Activated T-cell treated with anti-CD3 and anti-CD28 coated beads, Interleukin-2, amount 50 U/mL, for 72 hours (primary cell): ENCODE data around the gene MINDY1. TPM values are rescaled to one million over a fixed set of nuclear protein-coding genes. Genes with fewer than 3 reads are reported as not detected.

Experiments
- ATAC-seq, 2 donors: fragments of 150-1000 bp; cut with Tn5 transposase; replicated peaks in 1 of 2; 2 replicates each; pipeline ENCODE4 v1.10.0; 2021; ENCODE audit warnings: moderate library complexity in 2 of 2, mild to moderate bottlenecking in 1 of 2
- DNase-seq, 2 donors: peaks; one replicate each; pipeline ENCODE4 v3.0.0; 2021 to 2022; ENCODE audit warnings: mixed read lengths in 1 of 2
- H3K27ac Mint-ChIP-seq: one replicate; pipeline ENCODE4 v1.8.0; 2022; ENCODE audit warnings: mild to moderate bottlenecking, moderate library complexity, mixed read lengths
- H3K27me3 Mint-ChIP-seq: one replicate; pipeline ENCODE4 v1.8.0; 2022; ENCODE audit warnings: low read depth, mixed read lengths
- H3K36me3 Mint-ChIP-seq, 2 donors: one replicate each; pipeline ENCODE4 v1.8.0; 2022; ENCODE audit warnings: mixed read lengths in 2 of 2, mild to moderate bottlenecking in 1 of 2; ENCODE audit not compliant: insufficient read depth in 2 of 2
- H3K4me1 Mint-ChIP-seq: one replicate; pipeline ENCODE4 v1.8.0; 2022; ENCODE audit warnings: low read depth, mixed read lengths
- H3K4me3 Mint-ChIP-seq, 2 donors: one replicate each; pipeline ENCODE4 v1.8.0; 2022; ENCODE audit warnings: mild to moderate bottlenecking in 2 of 2, mixed read lengths in 2 of 2, moderate library complexity in 2 of 2
- H3K9me3 Mint-ChIP-seq, 2 donors: one replicate each; pipeline ENCODE4 v1.8.0; 2022; ENCODE audit warnings: mixed read lengths in 2 of 2
- total RNA-seq, 2 donors: library from RNA; stranded (reverse); gene quantifications; one replicate each; pipeline ENCODE4 v1.2.3, GENCODE V29; 2022

The MINDY1 gene
- total RNA-seq, 2 donors from 2014 or later = 10.9 to 11.9 TPM

GRCh38 chr1:150964164-150964489 lies 42.6 kb downstream of the MINDY1 start:
- DNase-seq = no peak
- Mint-ChIP-seq H3K4me1 (no peaks in the 10 kb centered on the region), H3K9me3 (no peaks in the 10 kb centered on the region), H3K27me3 (no peaks in the 10 kb centered on the region), H3K36me3 (peaks cover 14 to 44% of the 10 kb centered on the region in 2 donors), H3K4me3 (no peak overlapping the region), H3K27ac (peak overlapping the region; percentile 64)
- no peak for ATAC-seq

- Mint-ChIP-seq H3K4me3 (no peak overlapping the region), H3K36me3 (peaks cover 14 to 45% of the 10 kb centered on the region in 2 donors), H3K9me3 (no peaks in the 10 kb centered on the region), H3K27me3 (no peaks in the 10 kb centered on the region), H3K4me1 (no peaks in the 10 kb centered on the region), H3K27ac (no peak overlapping the region)
- DNase-seq (no peak), ATAC-seq (no peak)
Observed at GRCh38 chr1:150963321-150964163, 43.2 kb downstream of the MINDY1 start.

DNA sequence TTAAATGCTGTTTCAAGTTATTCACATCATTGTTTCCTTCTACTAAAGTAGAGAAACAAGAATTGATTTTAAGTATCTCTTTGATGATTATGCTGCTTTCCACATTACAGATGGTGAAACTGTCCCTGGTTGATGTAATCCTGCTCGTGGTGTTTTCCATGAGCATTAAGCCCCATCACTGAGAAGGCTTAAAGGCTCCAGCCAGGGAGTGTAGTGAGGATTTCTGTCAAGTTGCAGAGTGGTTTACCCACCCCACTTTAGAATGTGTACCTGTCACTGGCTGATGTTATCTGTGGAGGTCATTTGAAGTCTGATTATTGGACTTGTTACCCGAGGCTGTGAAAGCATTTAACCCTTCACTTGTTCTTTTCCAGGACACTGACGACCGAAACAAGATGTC lies 44.9 kb downstream of the MINDY1 start:
- Mint-ChIP-seq H3K4me3 (no peak overlapping the region), H3K27me3 (no peaks in the 10 kb centered on the region), H3K4me1 (peaks cover 6% of the 10 kb centered on the region), H3K27ac (peak overlapping the region; percentile 51), H3K9me3 (no peaks in the 10 kb centered on the region), H3K36me3 (peaks cover 10 to 41% of the 10 kb centered on the region in 2 donors)
- peak; percentile 15 to 41 for ATAC-seq
- DNase-seq = no peak

DNA sequence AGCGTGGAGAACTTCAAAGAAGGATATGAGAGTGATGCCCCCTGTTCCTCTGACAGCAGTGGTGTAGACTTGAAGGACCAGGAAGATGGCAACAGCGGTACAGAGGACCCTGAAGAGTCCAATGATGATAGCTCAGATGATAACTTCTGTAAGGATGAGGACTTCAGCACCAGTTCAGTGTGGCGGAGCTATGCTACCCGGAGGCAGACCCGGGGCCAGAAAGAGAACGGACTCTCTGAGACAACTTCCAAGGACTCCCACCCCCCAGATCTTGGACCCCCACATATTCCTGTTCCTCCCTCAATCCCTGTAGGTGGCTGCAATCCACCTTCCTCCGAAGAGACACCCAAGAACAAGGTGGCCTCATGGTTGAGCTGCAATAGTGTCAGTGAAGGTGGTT lies 46.1 kb downstream of the MINDY1 start:
- Mint-ChIP-seq H3K27me3 (no peaks in the 10 kb centered on the region), H3K9me3 (no peaks in the 10 kb centered on the region), H3K36me3 (peaks cover 6 to 36% of the 10 kb centered on the region in 2 donors), H3K4me1 (peaks cover 8% of the 10 kb centered on the region), H3K27ac (no peak overlapping the region), H3K4me3 (no peak overlapping the region)
- no peak for ATAC-seq
- DNase-seq = no peak

- DNase-seq = no peak
- H3K4me3 Mint-ChIP-seq = no peak overlapping the region
- H3K36me3 Mint-ChIP-seq = peaks cover 9 to 34% of the 10 kb centered on the region in 2 donors
- H3K27me3 Mint-ChIP-seq = no peaks in the 10 kb centered on the region
- H3K4me1 Mint-ChIP-seq = peaks cover 8% of the 10 kb centered on the region
- H3K27ac Mint-ChIP-seq = no peak overlapping the region
- no peaks in the 10 kb centered on the region for H3K9me3 Mint-ChIP-seq
- ATAC-seq = no peak
Observed at GRCh38 chr1:150957666-150958065, 49.0 kb downstream of the MINDY1 start.

DNA sequence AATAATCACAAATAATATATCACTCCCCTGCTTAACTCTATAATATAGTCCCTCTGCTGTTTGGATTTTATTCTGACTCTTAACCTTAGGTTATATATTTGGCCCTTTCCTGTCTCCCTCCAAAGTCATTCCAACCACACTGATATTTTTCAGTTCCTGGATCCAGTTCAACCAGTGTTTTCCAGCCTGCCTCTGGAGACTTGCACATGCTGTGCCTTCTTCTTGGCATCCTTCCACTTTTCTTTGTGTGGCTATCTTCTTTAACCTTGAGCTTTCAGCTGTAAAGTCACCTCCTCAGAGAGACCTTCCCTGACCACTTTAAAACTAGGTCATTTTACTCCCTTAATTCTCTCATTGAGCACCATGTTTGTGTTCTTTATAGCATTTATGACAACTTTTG lies 51.4 kb downstream of the MINDY1 start:
- H3K9me3 Mint-ChIP-seq = no peaks in the 10 kb centered on the region
- ATAC-seq (no peak), DNase-seq (no peak)
- no peak overlapping the region for H3K4me3 Mint-ChIP-seq
- peaks cover 8% of the 10 kb centered on the region for H3K4me1 Mint-ChIP-seq
- H3K27ac Mint-ChIP-seq = peak overlapping the region; percentile 55
- H3K27me3 Mint-ChIP-seq = no peaks in the 10 kb centered on the region
- H3K36me3 Mint-ChIP-seq = peaks cover 13 to 43% of the 10 kb centered on the region in 2 donors

GRCh38 chr1:150954708-150955107 lies 52.0 kb downstream of the MINDY1 start:
- peaks cover 8% of the 10 kb centered on the region for H3K4me1 Mint-ChIP-seq
- H3K27me3 Mint-ChIP-seq = no peaks in the 10 kb centered on the region
- no peak overlapping the region for H3K4me3 Mint-ChIP-seq
- peaks cover 13 to 39% of the 10 kb centered on the region in 2 donors for H3K36me3 Mint-ChIP-seq
- no peaks in the 10 kb centered on the region for H3K9me3 Mint-ChIP-seq
- DNase-seq (no peak), ATAC-seq (no peak)
- H3K27ac Mint-ChIP-seq = peak overlapping the region; percentile 27

Other genes with a start within 250 kb of the MINDY1 start
- gene CTSS, start 241.1 kb downstream of the MINDY1 start, total RNA-seq = 10 to 100 TPM; 47.1 to 70.8 TPM
- gene CTSK, start 198.6 kb downstream of the MINDY1 start, total RNA-seq = 1 to 10 TPM; 8.3 to 9.7 TPM
- 10 to 100 TPM; 39.4 to 43.2 TPM for gene ARNT, start 130.3 kb downstream of the MINDY1 start, total RNA-seq
- gene CTXND2, start 119.8 kb downstream of the MINDY1 start, total RNA-seq = not detected
- gene SETDB1, start 80.5 kb downstream of the MINDY1 start, total RNA-seq = 10 to 100 TPM; 60.4 to 70.1 TPM
- gene CERS2, start 32.1 kb downstream of the MINDY1 start, total RNA-seq = 100 to 1,000 TPM; 184 to 185 TPM
- gene ANXA9, start 24.6 kb downstream of the MINDY1 start, total RNA-seq = under 1 TPM in 1 of 2 donors, not detected in 1; 0.21 TPM
- gene PRUNE1, start 1.5 kb upstream of the MINDY1 start, total RNA-seq = 10 to 100 TPM; 18.1 to 20.1 TPM
- gene BNIPL, start 29.7 kb upstream of the MINDY1 start, total RNA-seq = 1 to 10 TPM; 2.8 to 5.3 TPM
- gene C1orf56, start 40.8 kb upstream of the MINDY1 start, total RNA-seq = 1 to 10 TPM; 2.1 to 3.1 TPM
- 100 to 1,000 TPM; 210 to 220 TPM for gene CDC42SE1, start 52.7 kb upstream of the MINDY1 start, total RNA-seq
- 1 to 10 TPM; 5.3 to 5.6 TPM for gene MLLT11, start 53.5 kb upstream of the MINDY1 start, total RNA-seq
- 10 to 100 TPM; 22.7 to 29.1 TPM for gene GABPB2, start 63.9 kb upstream of the MINDY1 start, total RNA-seq
- gene SEMA6C, start 139.7 kb upstream of the MINDY1 start, total RNA-seq = 1 to 10 TPM; 1.9 to 4.3 TPM
- 10 to 100 TPM; 14.7 to 17.1 TPM for gene TNFAIP8L2, start 149.7 kb upstream of the MINDY1 start, total RNA-seq
- gene LYSMD1, start 159.0 kb upstream of the MINDY1 start, total RNA-seq = 1 to 10 TPM; 5.2 to 6.1 TPM
- 100 to 1,000 TPM in 1 of 2 donors, 10 to 100 TPM in 1; 87.1 to 103 TPM for gene SCNM1, start 159.2 kb upstream of the MINDY1 start, total RNA-seq
- gene TMOD4, start 169.1 kb upstream of the MINDY1 start, total RNA-seq = 1 to 10 TPM; 1.8 to 3.2 TPM
- gene VPS72, start 183.3 kb upstream of the MINDY1 start, total RNA-seq = 10 to 100 TPM; 77.8 to 94.1 TPM
- gene PIP5K1A, start 191.7 kb upstream of the MINDY1 start, total RNA-seq = 10 to 100 TPM; 77.5 to 80.3 TPM
- gene PSMD4, start 247.8 kb upstream of the MINDY1 start, total RNA-seq = 100 to 1,000 TPM; 168 to 205 TPM